ENCODE data around the gene MTRF1L.

DNA sequence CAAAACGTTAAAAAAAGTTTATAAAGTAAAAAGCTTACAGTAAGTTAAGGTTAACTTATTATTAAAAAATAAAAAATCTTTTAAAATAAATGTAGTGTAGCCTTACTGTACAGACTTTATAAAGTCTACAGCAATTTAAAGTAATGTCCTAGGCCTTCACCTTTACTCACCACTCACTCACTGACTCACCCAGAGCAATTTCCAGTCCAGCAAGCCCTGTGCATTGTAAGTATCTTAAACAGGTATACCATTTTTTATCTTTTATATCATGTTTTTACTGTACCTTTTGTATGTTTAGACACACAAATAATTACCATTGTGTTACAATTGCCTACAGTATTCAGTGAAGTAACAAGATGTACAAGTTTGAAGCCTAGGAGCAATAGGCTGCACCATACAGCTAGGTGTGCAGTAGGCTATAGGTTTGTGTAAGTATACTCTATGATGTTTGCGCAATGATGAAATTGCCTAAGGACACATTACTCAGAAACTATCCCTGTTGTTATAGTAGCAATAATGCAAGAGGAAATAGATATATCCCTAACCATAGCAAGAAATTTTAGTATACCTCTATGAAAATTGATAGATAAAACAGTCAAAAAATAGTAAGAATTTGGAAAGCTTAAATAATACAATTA, 59.1 kb downstream of the MTRF1L start:
- TF ChIP-seq, protein P1, sequence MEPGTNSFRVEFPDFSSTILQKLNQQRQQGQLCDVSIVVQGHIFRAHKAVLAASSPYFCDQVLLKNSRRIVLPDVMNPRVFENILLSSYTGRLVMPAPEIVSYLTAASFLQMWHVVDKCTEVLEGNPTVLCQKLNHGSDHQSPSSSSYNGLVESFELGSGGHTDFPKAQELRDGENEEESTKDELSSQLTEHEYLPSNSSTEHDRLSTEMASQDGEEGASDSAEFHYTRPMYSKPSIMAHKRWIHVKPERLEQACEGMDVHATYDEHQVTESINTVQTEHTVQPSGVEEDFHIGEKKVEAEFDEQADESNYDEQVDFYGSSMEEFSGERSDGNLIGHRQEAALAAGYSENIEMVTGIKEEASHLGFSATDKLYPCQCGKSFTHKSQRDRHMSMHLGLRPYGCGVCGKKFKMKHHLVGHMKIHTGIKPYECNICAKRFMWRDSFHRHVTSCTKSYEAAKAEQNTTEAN (CRISPR knock-in tag; IDR thresholded peaks at IDR 0.05), result no peak
- TF ChIP-seq, protein P2, sequence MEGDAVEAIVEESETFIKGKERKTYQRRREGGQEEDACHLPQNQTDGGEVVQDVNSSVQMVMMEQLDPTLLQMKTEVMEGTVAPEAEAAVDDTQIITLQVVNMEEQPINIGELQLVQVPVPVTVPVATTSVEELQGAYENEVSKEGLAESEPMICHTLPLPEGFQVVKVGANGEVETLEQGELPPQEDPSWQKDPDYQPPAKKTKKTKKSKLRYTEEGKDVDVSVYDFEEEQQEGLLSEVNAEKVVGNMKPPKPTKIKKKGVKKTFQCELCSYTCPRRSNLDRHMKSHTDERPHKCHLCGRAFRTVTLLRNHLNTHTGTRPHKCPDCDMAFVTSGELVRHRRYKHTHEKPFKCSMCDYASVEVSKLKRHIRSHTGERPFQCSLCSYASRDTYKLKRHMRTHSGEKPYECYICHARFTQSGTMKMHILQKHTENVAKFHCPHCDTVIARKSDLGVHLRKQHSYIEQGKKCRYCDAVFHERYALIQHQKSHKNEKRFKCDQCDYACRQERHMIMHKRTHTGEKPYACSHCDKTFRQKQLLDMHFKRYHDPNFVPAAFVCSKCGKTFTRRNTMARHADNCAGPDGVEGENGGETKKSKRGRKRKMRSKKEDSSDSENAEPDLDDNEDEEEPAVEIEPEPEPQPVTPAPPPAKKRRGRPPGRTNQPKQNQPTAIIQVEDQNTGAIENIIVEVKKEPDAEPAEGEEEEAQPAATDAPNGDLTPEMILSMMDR (IDR thresholded peaks at IDR 0.05), result no peak
- TF ChIP-seq, protein P3, sequence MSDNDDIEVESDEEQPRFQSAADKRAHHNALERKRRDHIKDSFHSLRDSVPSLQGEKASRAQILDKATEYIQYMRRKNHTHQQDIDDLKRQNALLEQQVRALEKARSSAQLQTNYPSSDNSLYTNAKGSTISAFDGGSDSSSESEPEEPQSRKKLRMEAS (CRISPR knock-in tag; IDR thresholded peaks at IDR 0.05), result no peak
- TF ChIP-seq NR2C2 (CRISPR knock-in tag; IDR thresholded peaks at IDR 0.05) (no peak), ETV6 (CRISPR knock-in tag; IDR thresholded peaks at IDR 0.05) (no peak), CBFB (CRISPR knock-in tag; IDR thresholded peaks at IDR 0.05; ENCODE audit: low read depth) (no peak), ZNF317 (CRISPR knock-in tag; IDR thresholded peaks at IDR 0.05; ENCODE audit: borderline replicate concordance, low read depth) (no peak), ZBTB21 (CRISPR knock-in tag; IDR thresholded peaks at IDR 0.05; ENCODE audit: borderline replicate concordance) (no peak), TEAD1 (CRISPR knock-in tag; IDR thresholded peaks at IDR 0.05) (no peak), RELA (CRISPR knock-in tag; IDR thresholded peaks at IDR 0.05; ENCODE audit: borderline replicate concordance) (no peak), NR1H2 (CRISPR knock-in tag; IDR thresholded peaks at IDR 0.05) (no peak), SP1 (CRISPR knock-in tag; conservative IDR thresholded peaks at IDR 0.05) (no peak)
- TF ChIP-seq, protein P4, sequence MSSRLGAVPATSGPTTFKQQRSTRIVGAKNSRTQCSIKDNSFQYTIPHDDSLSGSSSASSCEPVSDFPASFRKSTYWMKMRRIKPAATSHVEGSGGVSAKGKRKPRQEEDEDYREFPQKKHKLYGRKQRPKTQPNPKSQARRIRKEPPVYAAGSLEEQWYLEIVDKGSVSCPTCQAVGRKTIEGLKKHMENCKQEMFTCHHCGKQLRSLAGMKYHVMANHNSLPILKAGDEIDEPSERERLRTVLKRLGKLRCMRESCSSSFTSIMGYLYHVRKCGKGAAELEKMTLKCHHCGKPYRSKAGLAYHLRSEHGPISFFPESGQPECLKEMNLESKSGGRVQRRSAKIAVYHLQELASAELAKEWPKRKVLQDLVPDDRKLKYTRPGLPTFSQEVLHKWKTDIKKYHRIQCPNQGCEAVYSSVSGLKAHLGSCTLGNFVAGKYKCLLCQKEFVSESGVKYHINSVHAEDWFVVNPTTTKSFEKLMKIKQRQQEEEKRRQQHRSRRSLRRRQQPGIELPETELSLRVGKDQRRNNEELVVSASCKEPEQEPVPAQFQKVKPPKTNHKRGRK (CRISPR knock-in tag; IDR thresholded peaks at IDR 0.05; ENCODE audit: borderline replicate concordance), result no peak
- TF ChIP-seq, protein P5, sequence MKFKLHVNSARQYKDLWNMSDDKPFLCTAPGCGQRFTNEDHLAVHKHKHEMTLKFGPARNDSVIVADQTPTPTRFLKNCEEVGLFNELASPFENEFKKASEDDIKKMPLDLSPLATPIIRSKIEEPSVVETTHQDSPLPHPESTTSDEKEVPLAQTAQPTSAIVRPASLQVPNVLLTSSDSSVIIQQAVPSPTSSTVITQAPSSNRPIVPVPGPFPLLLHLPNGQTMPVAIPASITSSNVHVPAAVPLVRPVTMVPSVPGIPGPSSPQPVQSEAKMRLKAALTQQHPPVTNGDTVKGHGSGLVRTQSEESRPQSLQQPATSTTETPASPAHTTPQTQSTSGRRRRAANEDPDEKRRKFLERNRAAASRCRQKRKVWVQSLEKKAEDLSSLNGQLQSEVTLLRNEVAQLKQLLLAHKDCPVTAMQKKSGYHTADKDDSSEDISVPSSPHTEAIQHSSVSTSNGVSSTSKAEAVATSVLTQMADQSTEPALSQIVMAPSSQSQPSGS (CRISPR knock-in tag; IDR thresholded peaks at IDR 0.05; ENCODE audit: borderline replicate concordance, low read depth), result no peak
